GM12878 (cell line): ENCODE data around the gene DEFB119. TPM values are rescaled to one million over a fixed set of nuclear protein-coding genes. Genes with fewer than 3 reads are reported as not detected.

ENCODE experiments used
- ATAC-seq: fragments of 200-7000 bp; cut with Tn5 transposase; 3 replicates; pipeline ENCODE4 v1.9.1; 2020; ENCODE audit warnings: mild to moderate bottlenecking, moderate library complexity
- BruUV-seq: library from RNA; stranded (reverse); fragments of 400-500 nt; replicated peaks from 2 replicates; lab custom pipeline; 2021; lab: Mats Ljungman, UMichigan
- CTCF ChIA-PET: fragments of 300-600 bp; sonication (Branson Sonifier 250); formaldehyde crosslinking; extraction: SDS; loops from one replicate; lab custom pipeline; 2021; ENCODE audit warnings: inconsistent platforms; lab: Yijun Ruan, JAX
- POLR2A ChIA-PET: fragments of 350-600 bp; formaldehyde crosslinking; extraction: SDS; loops from one replicate; lab custom pipeline; 2021; ENCODE audit warnings: inconsistent platforms; lab: Charles Lee
- RAD21 ChIA-PET: fragments of 300-600 bp; sonication (Branson Sonifier 250); formaldehyde crosslinking; loops from one replicate; lab custom pipeline; 2023; ENCODE audit warnings: antibody characterized with exemption; ENCODE audit not compliant: unreplicated experiment; lab: Charles Lee
- SMC1A ChIA-PET: fragments of 300-600 bp; sonication (Branson Sonifier 250); formaldehyde crosslinking; loops from one replicate; lab custom pipeline; 2023; ENCODE audit not compliant: unreplicated experiment, uncharacterized antibody; lab: Charles Lee
- DNase-seq: peaks from one replicate; pipeline ENCODE4 v3.0.0-alpha.2; 2011; ENCODE audit warnings: low read depth, low spot score
- FAIRE-seq: peaks from 3 replicates; lab custom pipeline; 2011; peaks lifted over from hg19 to GRCh38; lab: Jason Lieb, UNC
- H2AFZ ChIP-seq: 2 replicates; pipeline ENCODE4 v1.6.0; 2011; ENCODE audit warnings: low read depth, low read length, control low read depth; ENCODE audit not compliant: control insufficient read depth
- H3K27ac ChIP-seq: 2 replicates; pipeline ENCODE4 v1.5.1; 2011; ENCODE audit warnings: control low read depth; ENCODE audit not compliant: control insufficient read depth, insufficient read depth
- H3K27me3 ChIP-seq, 2 experiments: replicated peaks in 1 of 2; 2 replicates each; pipeline versions ENCODE4 v1.6.0 to v1.6.1; 2011; ENCODE audit warnings: low read length in 1 of 2; ENCODE audit not compliant: control insufficient read depth in 2 of 2, insufficient read depth in 2 of 2
- H3K36me3 ChIP-seq, 2 experiments: 2 replicates each; pipeline ENCODE4 v1.5.1; 2011; ENCODE audit warnings: low read length in 1 of 2; ENCODE audit not compliant: control insufficient read depth in 2 of 2, insufficient read depth in 2 of 2
- H3K4me1 ChIP-seq: 2 replicates; pipeline ENCODE4 v1.6.1; 2011; ENCODE audit warnings: mild to moderate bottlenecking, low read length, moderate library complexity, mixed read lengths; ENCODE audit not compliant: control insufficient read depth, insufficient read depth
- H3K4me2 ChIP-seq: 2 replicates; pipeline ENCODE4 v1.6.0; 2011; ENCODE audit warnings: control low read depth; ENCODE audit not compliant: control insufficient read depth, insufficient read depth
- H3K4me3 ChIP-seq: fragments of 200-600 bp; sonication (generic); 2 replicates; pipeline ENCODE4 v1.5.1; 2016
- H3K79me2 ChIP-seq: 2 replicates; pipeline ENCODE4 v1.6.0; 2011; ENCODE audit warnings: low read length; ENCODE audit not compliant: control insufficient read depth, insufficient read depth
- H3K9ac ChIP-seq: 2 replicates; pipeline ENCODE4 v1.8.0; 2011; ENCODE audit warnings: low read length, control low read depth, mixed read lengths; ENCODE audit not compliant: control insufficient read depth, insufficient read depth
- H3K9me3 ChIP-seq: replicated peaks from 3 replicates; pipeline ENCODE4 v1.5.1; 2011; ENCODE audit warnings: mild to moderate bottlenecking, low read length; ENCODE audit not compliant: control insufficient read depth, insufficient read depth
- H4K20me1 ChIP-seq: 2 replicates; pipeline ENCODE4 v1.6.0; 2011; ENCODE audit not compliant: control insufficient read depth, insufficient read depth
- HDAC2 ChIP-seq: fragments of 200-600 bp; sonication (generic); IDR thresholded peaks from 2 replicates; pipeline ENCODE4 v1.6.1; 2017
- MYB ChIP-seq: fragments of 150-350 bp; IDR thresholded peaks from 2 replicates; pipeline ENCODE4 v1.6.1; 2014; ENCODE audit warnings: mild to moderate bottlenecking, low read depth, low read length, borderline replicate concordance
- NFYA ChIP-seq: IDR thresholded peaks from 2 replicates; pipeline ENCODE4 v1.6.1; 2011; ENCODE audit warnings: low read depth, mild to moderate bottlenecking, low read length, improper control_type of control experiment, borderline replicate concordance
- RUNX3 ChIP-seq: IDR thresholded peaks from 2 replicates; pipeline ENCODE4 v1.6.1; 2012; ENCODE audit warnings: low read length, inconsistent platforms
- SIN3A ChIP-seq: IDR thresholded peaks from 2 replicates; pipeline ENCODE4 v1.6.1; 2012; ENCODE audit warnings: low read depth, low read length, improper control_type of control experiment
- SP1 ChIP-seq: IDR thresholded peaks from one replicate; pipeline ENCODE4 v1.6.1; 2011; ENCODE audit warnings: low read depth, low read length
- ZBTB40 ChIP-seq: fragments of 450-650 bp; IDR thresholded peaks from 2 replicates; pipeline ENCODE4 v1.6.1; 2016; ENCODE audit warnings: mild to moderate bottlenecking, moderate library complexity, borderline replicate concordance
- WGBS: methylation state at CpG from one replicate; pipeline ENCODE4 v1.1.6; 2016; ENCODE audit warnings: low lambda C conversion rate; ENCODE audit not compliant: insufficient replicate concordance, insufficient coverage; ENCODE audit errors: missing lambda C conversion rate; 5-methylcytosine and 5-hydroxymethylcytosine counted together
- in situ Hi-C: fragments of 300-500 bp; cut with MboI; formaldehyde crosslinking; loops from 9 replicates; pipeline ENCODE4 v1.14.3; 2018; ENCODE audit warnings: mixed read lengths
- intact Hi-C: fragments of 100-400 bp; cut with micrococcal nuclease; formaldehyde crosslinking; loops from one replicate; pipeline ENCODE4 v1.14.2; 2022; ENCODE audit not compliant: unreplicated experiment
- polyA plus RNA-seq, 11 experiments: library from polyadenylated mRNA; depleted of rRNA in 4 of 11; unstranded in 6 of 11; stranded (reverse) in 5 of 11; fragments of >200 nt; fragmentation: Nextera tagmentation in 4 of 11; fragmentation: Illumina TruSeq in 1 of 11; extraction: Ambion mirVana in 4 of 11; extraction: Trizol in 1 of 11; gene quantifications; 1 replicate in 1 of 11; 2 replicates in 10 of 11; pipeline versions ENCODE4 v1.2.1 to v1.2.3, GENCODE V29; 2011 to 2016; ENCODE audit warnings: inconsistent platforms in 2 of 11, missing spikeins in 2 of 11, low read depth in 1 of 11
- total RNA-seq, 4 experiments: library from RNA; depleted of rRNA in 3 of 4; stranded (reverse); fragments of >200 nt in 3 of 4; fragmentation: Illumina TruSeq in 1 of 4; extraction: Trizol in 1 of 4; gene quantifications; 2 replicates each; pipeline versions ENCODE4 v1.2.1 to v1.2.3, GENCODE V29; 2013 to 2021

DEFB119 gene
- total and polyA plus RNA-seq, 10 of the 15 experiments (the other 5 are each of a cell fraction or from before 2014, with no cell fraction given) = not detected

GRCh38 chr20:31394900-31395299 lies 4.5 kb upstream of the DEFB119 start:
- no peak for TF ChIP-seq ZBTB40
- TF ChIP-seq MYB = no peak
- TF ChIP-seq SIN3A = no peak
- TF ChIP-seq HDAC2 = no peak
- TF ChIP-seq RUNX3 = no peak
- TF ChIP-seq SP1 = no peak
- TF ChIP-seq NFYA = no peak
- Histone ChIP-seq H3K27ac (no peak overlapping the region), H3K27me3 (no peaks in the 10 kb centered on the region), H4K20me1 (no peaks in the 10 kb centered on the region), H3K4me1 (no peaks in the 10 kb centered on the region), H3K9me3 (no peaks in the 10 kb centered on the region), H3K36me3 (no peaks in the 10 kb centered on the region), H2AFZ (no peak overlapping the region), H3K9ac (no peak overlapping the region), H3K4me2 (no peak overlapping the region), H3K4me3 (no peak overlapping the region), H3K79me2 (no peaks in the 10 kb centered on the region)
- intact Hi-C loops = no loop called here
- BruUV-seq = no TSS peak
- ChIA-PET CTCF (no interaction called here), RAD21 (no interaction called here), SMC1A (no interaction called here), POLR2A (no interaction called here)
- WGBS = 10% methylated on average over 3 of the region's 3 CpGs
- ATAC-seq (no peak), FAIRE-seq (no peak), DNase-seq (no peak)
- in situ Hi-C loops = no loop called here
